GM12873 (cell line): Measurements from ENCODE around the gene ZNF668.

ENCODE experiments used
- TF ChIP-seq, protein P1 (sequence below): IDR thresholded peaks from 2 replicates; pipeline ENCODE4 v1.5.1; 2012; ENCODE audit warnings: low read depth, mild to moderate bottlenecking, moderate library complexity, low read length, control low read depth; ENCODE audit not compliant: insufficient read depth; ENCODE audit errors: missing control alignments

Gene ZNF668

GRCh38 chr16:31107465-31107867 lies 33.4 kb upstream of the ZNF668 start:
- TF ChIP-seq, protein P1, sequence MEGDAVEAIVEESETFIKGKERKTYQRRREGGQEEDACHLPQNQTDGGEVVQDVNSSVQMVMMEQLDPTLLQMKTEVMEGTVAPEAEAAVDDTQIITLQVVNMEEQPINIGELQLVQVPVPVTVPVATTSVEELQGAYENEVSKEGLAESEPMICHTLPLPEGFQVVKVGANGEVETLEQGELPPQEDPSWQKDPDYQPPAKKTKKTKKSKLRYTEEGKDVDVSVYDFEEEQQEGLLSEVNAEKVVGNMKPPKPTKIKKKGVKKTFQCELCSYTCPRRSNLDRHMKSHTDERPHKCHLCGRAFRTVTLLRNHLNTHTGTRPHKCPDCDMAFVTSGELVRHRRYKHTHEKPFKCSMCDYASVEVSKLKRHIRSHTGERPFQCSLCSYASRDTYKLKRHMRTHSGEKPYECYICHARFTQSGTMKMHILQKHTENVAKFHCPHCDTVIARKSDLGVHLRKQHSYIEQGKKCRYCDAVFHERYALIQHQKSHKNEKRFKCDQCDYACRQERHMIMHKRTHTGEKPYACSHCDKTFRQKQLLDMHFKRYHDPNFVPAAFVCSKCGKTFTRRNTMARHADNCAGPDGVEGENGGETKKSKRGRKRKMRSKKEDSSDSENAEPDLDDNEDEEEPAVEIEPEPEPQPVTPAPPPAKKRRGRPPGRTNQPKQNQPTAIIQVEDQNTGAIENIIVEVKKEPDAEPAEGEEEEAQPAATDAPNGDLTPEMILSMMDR: no peak

DNA sequence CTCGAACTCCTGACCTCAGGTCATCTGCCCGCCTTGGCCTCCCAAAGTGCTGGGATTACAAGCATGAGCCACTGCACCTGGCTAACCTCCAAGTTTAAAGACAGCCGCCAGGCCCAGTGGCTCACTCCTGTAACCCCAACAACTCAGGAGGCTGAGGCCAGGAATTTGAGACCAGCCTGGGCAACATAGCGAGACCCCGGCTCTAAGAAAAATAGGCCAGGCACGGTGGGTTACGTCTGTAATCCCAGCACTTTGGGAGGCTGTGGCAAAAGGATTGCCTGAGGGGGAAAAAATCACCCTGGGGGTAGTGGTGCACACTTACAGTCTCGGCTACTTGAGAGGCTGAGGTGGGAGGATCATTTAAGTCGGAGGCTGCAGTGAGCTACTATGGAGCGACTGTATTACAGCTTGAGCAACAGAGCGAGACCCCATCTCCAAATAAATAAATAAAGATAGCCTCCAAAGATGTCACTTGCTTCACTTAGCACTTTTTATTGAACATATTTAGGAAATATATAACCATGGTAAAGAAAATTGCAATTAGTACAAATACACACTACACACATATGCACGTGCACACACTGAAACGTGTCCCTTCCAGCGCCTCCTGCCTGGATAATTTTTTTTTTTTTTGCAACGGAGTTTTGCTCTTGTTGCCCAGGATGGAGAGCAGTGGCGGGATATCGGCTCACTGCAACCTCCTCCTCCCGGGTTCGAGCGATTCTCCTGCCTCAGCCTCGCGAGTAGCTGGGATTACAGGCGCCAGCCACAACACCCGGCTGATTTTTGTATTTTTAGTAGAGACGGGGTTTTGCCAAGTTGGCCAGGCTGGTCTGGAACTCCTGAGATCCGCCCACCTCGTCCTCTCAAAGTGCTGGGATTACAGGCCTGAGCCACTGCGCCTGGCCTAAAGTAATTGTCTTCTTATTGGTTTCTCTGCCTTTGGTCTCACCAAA lies 32.7 kb upstream of the ZNF668 start:
- TF ChIP-seq, protein P1: no peak

- TF ChIP-seq, protein P1: peak; percentile 82
Observed at GRCh38 chr16:31105677-31106213, 31.7 kb upstream of the ZNF668 start.

- TF ChIP-seq, protein P1: no peak
Observed at GRCh38 chr16:31099860-31100638, 26.0 kb upstream of the ZNF668 start.

GRCh38 chr16:31094424-31095120 lies 20.5 kb upstream of the ZNF668 start, which contains the start of gene VKORC1:
VKORC1 (minus strand) TSS chr16:31094797; CDS start chr16:31094729, 68 bp downstream.
- TF ChIP-seq, protein P1: no peak

DNA sequence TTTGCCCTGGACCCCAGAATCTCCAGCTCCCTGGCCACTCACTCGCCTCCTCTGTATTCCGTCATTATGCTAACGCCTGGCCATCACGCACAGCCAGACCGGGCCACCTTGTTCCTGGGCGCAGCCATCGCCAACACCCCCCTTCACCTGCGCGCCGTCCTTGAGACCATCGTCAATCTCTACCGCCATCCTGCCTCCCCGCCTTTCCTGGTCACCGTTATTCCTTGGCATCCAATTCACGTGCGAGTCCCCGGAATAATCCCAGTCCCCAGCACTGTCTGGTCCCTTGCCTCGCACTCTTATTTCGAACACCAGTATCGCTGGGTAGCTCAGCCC lies 20.0 kb upstream of the ZNF668 start:
- TF ChIP-seq, protein P1: no peak
